WERI-Rb-1 (cell line): Measurements from ENCODE around the gene TMPRSS2.
"Not testable (repeated sequence)": the region's sequence is repeated elsewhere in the genome, so short reads cannot be mapped to it uniquely, and the experiment has no call there.

ENCODE experiments used
- DNase-seq: peaks from one replicate; pipeline ENCODE4 v3.0.0-alpha.2; 2020
- H3K27ac ChIP-seq: fragments of 250-450 bp; sonication (Bioruptor Pico); 2 replicates; pipeline ENCODE4 v1.5.1; 2020; ENCODE audit warnings: mild to moderate bottlenecking, moderate library complexity
- H3K27me3 ChIP-seq: fragments of 250-450 bp; sonication (Bioruptor Pico); 2 replicates; pipeline ENCODE4 v1.5.1; 2021; ENCODE audit warnings: mild to moderate bottlenecking, low read depth, moderate library complexity; ENCODE audit not compliant: insufficient read depth, severe bottlenecking
- H3K36me3 ChIP-seq: fragments of 250-450 bp; sonication (Bioruptor Pico); 2 replicates; pipeline ENCODE4 v1.5.1; 2020; ENCODE audit warnings: mild to moderate bottlenecking, moderate library complexity
- H3K4me3 ChIP-seq: 2 replicates; pipeline ENCODE4 v1.5.1; 2011; ENCODE audit warnings: low read depth, mild to moderate bottlenecking, control low read depth, low read length
- H3K9me3 ChIP-seq: fragments of 250-450 bp; sonication (Bioruptor Pico); 2 replicates; pipeline ENCODE4 v1.5.1; 2021; ENCODE audit warnings: mild to moderate bottlenecking, moderate library complexity; ENCODE audit not compliant: severe bottlenecking
- TF ChIP-seq, protein P1 (sequence below): IDR thresholded peaks from 2 replicates; pipeline ENCODE4 v1.5.1; 2011; ENCODE audit warnings: low read depth, mild to moderate bottlenecking, control low read depth, inconsistent platforms, low read length

TMPRSS2 gene

DNA sequence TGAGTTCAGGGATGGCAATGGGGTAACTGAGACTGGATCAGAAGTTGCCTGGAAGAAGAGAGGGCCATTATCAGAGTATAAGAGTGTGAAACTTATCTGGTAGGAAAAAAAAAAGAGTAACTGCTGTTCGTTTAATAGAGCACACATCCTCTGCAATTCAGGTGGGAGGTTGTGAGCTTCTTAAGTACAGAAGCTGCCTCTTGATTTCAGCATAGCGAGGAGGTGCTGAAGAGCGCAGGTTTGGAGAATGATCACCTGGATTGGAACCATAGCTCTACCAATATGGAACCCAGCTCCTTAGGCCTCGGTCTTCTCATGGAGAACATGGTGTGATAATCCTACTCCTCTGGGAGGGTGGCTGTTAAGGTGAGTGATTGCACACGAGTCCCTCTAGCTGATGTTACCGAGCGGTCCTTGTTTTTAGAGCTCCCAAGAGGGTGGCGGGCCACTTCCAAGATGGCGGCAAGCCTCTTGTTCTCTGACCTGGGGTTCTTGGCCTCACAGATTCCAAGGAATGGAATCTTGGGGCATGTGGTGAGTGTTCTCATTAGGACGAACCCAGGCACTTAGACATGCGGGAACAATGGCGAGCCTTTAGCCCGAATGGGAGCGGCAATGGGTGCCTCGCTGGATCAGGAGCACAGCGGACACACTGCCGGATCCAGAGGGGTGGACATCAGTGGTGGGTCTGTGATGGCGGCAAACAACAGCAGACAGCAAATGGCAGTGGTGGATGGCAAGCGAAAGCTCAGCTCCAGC lies 85.2 kb downstream of the TMPRSS2 start:
- H3K27me3 ChIP-seq = no peaks in the 10 kb centered on the region

GRCh38 chr21:41420998-41421397 lies 87.0 kb downstream of the TMPRSS2 start:
- not testable (repeated sequence) for H3K36me3 ChIP-seq, DNase-seq, H3K27ac ChIP-seq, H3K27me3 ChIP-seq, H3K9me3 ChIP-seq
- H3K4me3 ChIP-seq = peak overlapping the region; percentile 55

More for the DNA sequence above, 85.2 kb downstream of the TMPRSS2 start:
- DNase-seq = no peak
- Histone ChIP-seq H3K9me3 (no peaks in the 10 kb centered on the region), H3K36me3 (no peaks in the 10 kb centered on the region), H3K4me3 (no peak overlapping the region), H3K27ac (no peak overlapping the region)
- TF ChIP-seq, protein P1, sequence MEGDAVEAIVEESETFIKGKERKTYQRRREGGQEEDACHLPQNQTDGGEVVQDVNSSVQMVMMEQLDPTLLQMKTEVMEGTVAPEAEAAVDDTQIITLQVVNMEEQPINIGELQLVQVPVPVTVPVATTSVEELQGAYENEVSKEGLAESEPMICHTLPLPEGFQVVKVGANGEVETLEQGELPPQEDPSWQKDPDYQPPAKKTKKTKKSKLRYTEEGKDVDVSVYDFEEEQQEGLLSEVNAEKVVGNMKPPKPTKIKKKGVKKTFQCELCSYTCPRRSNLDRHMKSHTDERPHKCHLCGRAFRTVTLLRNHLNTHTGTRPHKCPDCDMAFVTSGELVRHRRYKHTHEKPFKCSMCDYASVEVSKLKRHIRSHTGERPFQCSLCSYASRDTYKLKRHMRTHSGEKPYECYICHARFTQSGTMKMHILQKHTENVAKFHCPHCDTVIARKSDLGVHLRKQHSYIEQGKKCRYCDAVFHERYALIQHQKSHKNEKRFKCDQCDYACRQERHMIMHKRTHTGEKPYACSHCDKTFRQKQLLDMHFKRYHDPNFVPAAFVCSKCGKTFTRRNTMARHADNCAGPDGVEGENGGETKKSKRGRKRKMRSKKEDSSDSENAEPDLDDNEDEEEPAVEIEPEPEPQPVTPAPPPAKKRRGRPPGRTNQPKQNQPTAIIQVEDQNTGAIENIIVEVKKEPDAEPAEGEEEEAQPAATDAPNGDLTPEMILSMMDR = no peak

DNA sequence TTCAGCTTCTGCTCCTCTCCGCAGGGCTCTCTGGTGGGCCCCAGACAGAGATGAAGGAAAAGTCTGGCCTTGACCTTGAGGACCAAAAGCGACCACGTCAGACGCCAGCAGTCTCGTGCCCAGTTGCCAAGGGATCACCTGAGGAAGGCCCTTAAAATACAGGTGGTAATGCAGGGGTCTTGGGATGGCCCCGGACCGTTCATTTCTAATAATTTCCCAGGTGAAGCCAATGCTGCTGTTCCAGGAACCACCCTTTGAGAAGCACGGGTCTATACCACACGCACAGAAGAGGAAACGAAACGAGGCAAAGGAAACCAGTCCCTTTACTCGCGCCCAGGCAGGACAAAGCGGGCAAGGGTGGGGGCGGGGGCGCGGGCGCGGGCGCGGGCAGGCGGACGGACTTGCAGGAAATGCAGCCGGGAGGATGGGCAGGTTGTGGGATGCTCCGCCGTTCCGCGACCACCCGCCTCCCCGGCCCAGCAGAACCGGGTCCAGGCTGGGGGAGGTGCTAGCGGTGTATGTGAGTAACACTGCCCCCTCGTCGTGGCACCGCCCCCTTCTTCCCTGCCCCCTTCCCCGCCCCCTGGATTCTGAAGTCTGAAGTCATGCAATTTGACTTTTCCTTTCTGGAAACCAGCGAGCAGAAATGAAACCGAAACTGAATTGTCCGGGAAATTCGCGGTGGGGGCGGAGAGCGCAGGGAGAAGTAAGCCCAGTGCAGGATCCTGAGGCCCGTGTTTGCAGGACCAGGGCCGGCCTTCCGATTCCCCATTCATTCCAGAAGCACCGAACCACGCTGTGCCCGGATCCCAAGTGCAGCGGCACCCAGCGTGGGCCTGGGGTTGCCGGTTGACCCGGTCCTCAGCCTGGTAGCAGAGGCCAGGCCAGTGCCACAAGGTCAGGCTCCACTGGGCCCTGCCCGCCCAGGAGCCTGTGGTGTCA lies 87.8 kb downstream of the TMPRSS2 start:
- TF ChIP-seq, protein P1 = no peak
- Histone ChIP-seq H3K4me3 (peak overlapping the region; percentile 55), H3K36me3 (no peaks in the 10 kb centered on the region), H3K27me3 (no peaks in the 10 kb centered on the region), H3K27ac (peak overlapping the region; percentile 60), H3K9me3 (no peaks in the 10 kb centered on the region)
- peak; percentile 55 for DNase-seq

DNA sequence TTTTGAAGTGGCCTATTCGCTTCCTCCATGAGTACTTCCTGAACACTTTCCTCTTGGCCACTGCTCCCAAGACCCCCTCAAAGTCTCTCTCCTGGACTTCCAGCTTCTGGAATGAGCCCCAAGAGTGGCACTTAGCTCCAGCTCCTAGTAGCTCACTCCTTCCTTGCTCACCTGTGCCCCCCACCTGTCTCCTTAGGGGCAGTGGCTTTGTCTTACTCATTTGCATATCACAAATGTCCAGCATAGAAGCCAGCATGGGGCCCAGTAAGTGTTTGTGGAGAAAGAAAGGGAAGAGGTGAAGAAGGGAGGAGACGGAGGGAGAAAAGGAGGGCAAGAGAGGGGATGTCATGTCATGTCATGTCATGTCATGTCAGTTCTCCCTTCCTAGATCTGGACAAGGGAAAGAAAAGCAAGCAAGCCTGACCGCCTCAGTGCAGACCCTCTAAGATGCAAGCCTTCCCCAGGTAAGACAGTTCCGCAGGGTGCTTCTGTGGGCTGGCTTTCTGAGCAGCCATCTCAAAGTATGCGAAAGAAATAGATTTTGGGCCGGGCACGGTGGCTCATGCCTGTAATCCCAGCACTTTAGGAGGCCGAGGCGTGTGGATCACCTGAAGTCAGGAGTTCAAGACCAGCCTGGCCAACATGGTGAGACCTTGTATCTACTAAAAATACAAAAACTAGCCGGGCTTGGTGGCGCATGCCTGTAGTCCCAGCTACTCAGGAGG lies 88.8 kb downstream of the TMPRSS2 start:
- Histone ChIP-seq H3K36me3 (no peaks in the 10 kb centered on the region), H3K4me3 (no peak overlapping the region), H3K27ac (no peak overlapping the region), H3K9me3 (no peaks in the 10 kb centered on the region), H3K27me3 (no peaks in the 10 kb centered on the region)
- TF ChIP-seq, protein P1 = no peak
- DNase-seq = no peak

GRCh38 chr21:41418393-41418792 lies 89.6 kb downstream of the TMPRSS2 start:
- Histone ChIP-seq H3K9me3 (no peaks in the 10 kb centered on the region), H3K27ac (no peak overlapping the region), H3K4me3 (no peak overlapping the region), H3K27me3 (no peaks in the 10 kb centered on the region), H3K36me3 (no peaks in the 10 kb centered on the region)
- DNase-seq = no peak
- TF ChIP-seq, protein P1 = no peak

DNA sequence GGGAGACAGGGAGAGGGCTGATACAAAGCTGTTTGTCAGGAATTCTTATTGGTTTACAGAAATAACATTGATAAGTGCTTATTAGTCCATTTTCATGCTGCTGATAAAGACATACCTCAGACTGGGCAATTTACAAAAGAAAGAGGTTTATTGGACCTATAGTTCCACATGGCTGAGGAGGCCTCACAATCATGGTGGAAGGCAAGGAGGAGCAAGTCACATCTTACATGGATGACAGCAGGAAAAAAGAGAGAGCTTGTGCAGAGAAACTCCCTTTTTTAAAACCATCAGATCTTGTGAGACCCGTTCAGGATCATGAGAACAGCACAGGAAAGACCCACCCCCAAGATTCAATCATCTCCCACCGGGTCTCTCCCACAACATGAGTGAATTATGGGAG lies 90.5 kb downstream of the TMPRSS2 start:
- not testable (repeated sequence) for H3K4me3 ChIP-seq, H3K9me3 ChIP-seq, H3K27ac ChIP-seq, H3K27me3 ChIP-seq, H3K36me3 ChIP-seq, DNase-seq
